ENCODE results near the gene ARMC7. TPM values are rescaled to one million over a fixed set of nuclear protein-coding genes. Genes with fewer than 3 reads are reported as not detected.
"Not testable (repeated sequence)": the region's sequence is repeated elsewhere in the genome, so short reads cannot be mapped to it uniquely, and the experiment has no call there.

ARMC7 gene
- total and polyA plus RNA-seq, 10 donors = 7.8 to 19.2 (median 14.4) TPM

DNA sequence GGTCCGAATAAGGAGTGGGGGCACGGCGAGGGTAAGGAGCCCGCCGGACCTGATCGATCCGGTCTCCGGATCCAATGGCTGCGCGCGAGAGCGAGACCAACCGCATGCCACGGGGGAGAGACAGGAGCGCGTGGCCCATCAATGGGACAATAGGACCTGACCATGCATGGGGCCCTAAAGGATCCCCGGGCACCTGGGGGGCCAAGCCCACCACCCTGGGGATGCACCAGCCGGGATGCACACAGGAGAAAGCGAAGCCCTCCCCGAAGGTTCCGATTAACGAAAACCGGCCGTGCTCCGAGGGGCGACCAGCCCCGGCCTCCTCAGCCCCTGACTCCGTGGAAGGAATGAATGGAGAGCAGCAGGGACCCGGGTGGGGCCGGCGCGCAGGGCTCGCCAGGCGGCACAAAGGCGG lies 44.0 kb downstream of the ARMC7 start:
- intact Hi-C loops (cut with DNase I; ENCODE audit: low total_unique reads) = no loop called here
- TF ChIP-seq POLR2AphosphoS5 (IDR thresholded peaks at IDR 0.05) = no peak
- no peak for TF ChIP-seq POLR2A (IDR thresholded peaks at IDR 0.05)
- TF ChIP-seq, protein P1, sequence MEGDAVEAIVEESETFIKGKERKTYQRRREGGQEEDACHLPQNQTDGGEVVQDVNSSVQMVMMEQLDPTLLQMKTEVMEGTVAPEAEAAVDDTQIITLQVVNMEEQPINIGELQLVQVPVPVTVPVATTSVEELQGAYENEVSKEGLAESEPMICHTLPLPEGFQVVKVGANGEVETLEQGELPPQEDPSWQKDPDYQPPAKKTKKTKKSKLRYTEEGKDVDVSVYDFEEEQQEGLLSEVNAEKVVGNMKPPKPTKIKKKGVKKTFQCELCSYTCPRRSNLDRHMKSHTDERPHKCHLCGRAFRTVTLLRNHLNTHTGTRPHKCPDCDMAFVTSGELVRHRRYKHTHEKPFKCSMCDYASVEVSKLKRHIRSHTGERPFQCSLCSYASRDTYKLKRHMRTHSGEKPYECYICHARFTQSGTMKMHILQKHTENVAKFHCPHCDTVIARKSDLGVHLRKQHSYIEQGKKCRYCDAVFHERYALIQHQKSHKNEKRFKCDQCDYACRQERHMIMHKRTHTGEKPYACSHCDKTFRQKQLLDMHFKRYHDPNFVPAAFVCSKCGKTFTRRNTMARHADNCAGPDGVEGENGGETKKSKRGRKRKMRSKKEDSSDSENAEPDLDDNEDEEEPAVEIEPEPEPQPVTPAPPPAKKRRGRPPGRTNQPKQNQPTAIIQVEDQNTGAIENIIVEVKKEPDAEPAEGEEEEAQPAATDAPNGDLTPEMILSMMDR (IDR thresholded peaks at IDR 0.05 in 8 of 11, conservative IDR thresholded peaks at IDR 0.05 in 3 of 11) = no peak
- peak overlapping the region; percentile 76 to 96 (median 86) for H3K27ac ChIP-seq
- peak overlapping the region; percentile 76 to 99 (median 90) for H3K4me3 ChIP-seq
- no peaks in the 10 kb centered on the region for H3K9me3 ChIP-seq
- H3K4me1 ChIP-seq = peaks cover 9 to 48% (median 30%) of the 10 kb centered on the region in 6 donors
- peak; percentile 85 for DNase-seq
- no peaks in the 10 kb centered on the region for H3K36me3 ChIP-seq
- H3K27me3 ChIP-seq (replicated peaks in 1 of 7) = no peaks in the 10 kb centered on the region
- WGBS, 5 donors = 0 to 2% (median 0%) methylated on average over 12 to 35 of the region's 35 CpGs

GRCh38 chr17:75154195-75155106 lies 44.7 kb downstream of the ARMC7 start, which contains the start of gene JPT1:
Gene JPT1 (minus strand): TSS chr17:75154512. CDS start chr17:75154397, 115 bp downstream.
- intact Hi-C loops (cut with DNase I; ENCODE audit: low total_unique reads) = no loop called here
- TF ChIP-seq, protein P1 (IDR thresholded peaks at IDR 0.05 in 8 of 11, conservative IDR thresholded peaks at IDR 0.05 in 3 of 11) = peak in 5 of 11 experiments; percentile 15 to 44 (median 25)
- peak; percentile 100 for TF ChIP-seq POLR2AphosphoS5 (IDR thresholded peaks at IDR 0.05)
- peak; percentile 93 to 99 (median 97) for TF ChIP-seq POLR2A (IDR thresholded peaks at IDR 0.05)
- Histone ChIP-seq H3K27ac (peak within 1 kb of the TSS; percentile 76 to 96 (median 86)), H3K36me3 (no peaks in the 10 kb centered on the region), H3K4me1 (peaks cover 9 to 42% (median 30%) of the 10 kb centered on the region in 6 donors), H3K4me3 (peak within 1 kb of the TSS; percentile 76 to 99 (median 90)), H3K27me3 (replicated peaks in 1 of 7) (no peaks in the 10 kb centered on the region), H3K9me3 (no peaks in the 10 kb centered on the region)
- DNase-seq = peak; percentile 97
- WGBS, 5 donors = 2 to 5% (median 3%) methylated on average over 24 to 67 of the region's 67 CpGs

GRCh38 chr17:75155191-75155601 lies 45.4 kb downstream of the ARMC7 start:
- no peak for DNase-seq
- Histone ChIP-seq H3K27me3 (replicated peaks in 1 of 7) (no peaks in the 10 kb centered on the region), H3K36me3 (peaks cover 0 to 5% (median 0%) of the 10 kb centered on the region in 6 donors), H3K4me3 (peak overlapping the region in 2 of 8 donors; percentile 90 to 99), H3K4me1 (peaks cover 9 to 41% (median 29%) of the 10 kb centered on the region in 6 donors), H3K27ac (peak overlapping the region in 6 of 8 donors; percentile 83 to 96 (median 89)), H3K9me3 (no peaks in the 10 kb centered on the region)
- intact Hi-C loops (cut with DNase I; ENCODE audit: low total_unique reads) = no loop called here
- TF ChIP-seq POLR2AphosphoS5 (IDR thresholded peaks at IDR 0.05) = no peak
- TF ChIP-seq, protein P1 (IDR thresholded peaks at IDR 0.05 in 8 of 11, conservative IDR thresholded peaks at IDR 0.05 in 3 of 11) = no peak
- 89 to 100% (median 95%) methylated on average over 3 of the region's 3 CpGs for WGBS, 5 donors

DNA sequence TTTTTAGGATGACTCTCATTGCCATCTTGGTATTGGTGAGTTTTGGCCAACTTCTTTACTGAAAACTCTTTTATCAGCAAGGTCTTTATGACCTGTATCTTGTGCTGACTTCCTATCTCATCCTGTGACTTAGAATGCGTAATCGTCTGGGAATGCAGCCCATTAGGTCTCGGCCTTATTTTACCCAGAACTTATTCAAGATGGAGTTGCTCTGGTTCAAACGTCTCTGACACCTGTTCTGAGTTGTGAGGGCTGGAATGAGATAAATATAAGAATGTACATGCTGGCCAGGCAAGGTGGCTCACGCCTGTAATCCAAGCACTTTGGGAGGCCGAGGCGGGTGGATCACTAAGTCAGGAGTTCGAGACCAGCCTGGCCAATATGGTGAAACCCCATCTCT lies 48.7 kb downstream of the ARMC7 start:
- Histone ChIP-seq H3K4me1 (peaks cover 4 to 16% (median 9%) of the 10 kb centered on the region in 6 donors), H3K36me3 (peaks cover 0 to 10% (median under 1%) of the 10 kb centered on the region in 6 donors)
- H3K27me3 ChIP-seq (replicated peaks in 1 of 7); H3K27ac ChIP-seq; H3K4me3 ChIP-seq; intact Hi-C loops (cut with DNase I; ENCODE audit: low total_unique reads); DNase-seq; H3K9me3 ChIP-seq: not testable (repeated sequence)
- WGBS, 5 donors = 89 to 96% (median 93%) methylated on average over 8 of the region's 8 CpGs

Measured in spleen (tissue), 11 donors.